HFF-Myc (cell line): ENCODE measurements around the gene CNNM3.
"Not testable (repeated sequence)": the region's sequence is repeated elsewhere in the genome, so short reads cannot be mapped to it uniquely, and the experiment has no call there.

ENCODE experiments used
- DNase-seq: peaks from one replicate; pipeline ENCODE4 v3.0.0-alpha.2; 2011; ENCODE audit warnings: low read depth; ENCODE audit errors: extremely low read depth
- H3K4me3 ChIP-seq: replicated peaks from 2 replicates; pipeline ENCODE4 v1.5.1; 2011; ENCODE audit warnings: low read depth, mild to moderate bottlenecking, control low read depth, low read length
- TF ChIP-seq, protein P1 (sequence below): IDR thresholded peaks from 2 replicates; pipeline ENCODE4 v1.5.1; 2012; ENCODE audit warnings: mild to moderate bottlenecking, low read depth, low read length, control low read depth; ENCODE audit errors: missing control alignments

The CNNM3 gene

DNA sequence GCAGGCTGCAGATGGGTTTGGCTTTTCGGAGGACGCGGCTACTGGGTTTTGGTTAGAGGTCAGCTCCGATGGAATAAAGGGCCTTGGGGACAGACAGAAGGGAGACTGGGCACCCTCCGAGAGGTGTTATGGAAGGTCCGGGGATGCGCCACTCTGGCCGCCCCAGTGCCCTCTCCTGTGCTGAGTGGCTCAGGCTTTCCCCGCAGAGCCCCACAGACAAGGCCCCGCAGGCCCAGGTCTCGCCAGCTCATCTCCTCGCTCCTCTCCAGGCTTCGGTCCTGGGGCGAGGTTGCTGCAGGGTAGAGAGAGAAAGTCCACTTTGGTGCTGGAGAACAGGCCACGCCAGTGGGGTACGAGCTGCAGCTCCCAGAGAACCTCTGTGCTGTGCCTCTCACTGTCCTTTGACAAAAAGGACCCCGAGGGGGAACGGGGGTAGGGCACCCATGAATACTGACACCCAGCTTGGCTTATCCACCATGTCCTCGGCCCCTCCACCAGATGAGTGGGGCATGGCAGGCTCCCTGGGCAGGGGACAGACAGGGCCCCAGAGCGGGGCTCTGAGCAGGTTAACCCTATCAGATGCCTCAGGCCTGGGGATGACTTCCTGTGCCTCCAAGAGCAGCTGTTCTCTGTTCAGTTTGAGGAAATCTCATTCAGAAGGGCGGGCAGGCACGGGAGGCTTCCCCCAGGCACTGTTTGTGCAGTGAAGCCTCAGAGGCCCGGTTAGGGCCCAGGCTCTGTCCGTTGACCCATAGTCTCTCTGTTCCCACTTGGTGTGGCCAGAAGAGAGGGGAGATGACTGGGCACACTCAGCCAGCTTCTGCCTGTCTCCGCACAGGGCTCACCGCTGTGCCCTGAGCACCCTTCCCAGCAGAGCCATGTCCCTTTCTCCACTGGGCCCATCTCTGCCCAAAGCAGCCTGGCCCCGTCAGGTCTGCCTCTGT is 15.7 kb upstream of the CNNM3 start:
- DNase-seq: no peak
- H3K4me3 ChIP-seq: no peak overlapping the region
- TF ChIP-seq, protein P1, sequence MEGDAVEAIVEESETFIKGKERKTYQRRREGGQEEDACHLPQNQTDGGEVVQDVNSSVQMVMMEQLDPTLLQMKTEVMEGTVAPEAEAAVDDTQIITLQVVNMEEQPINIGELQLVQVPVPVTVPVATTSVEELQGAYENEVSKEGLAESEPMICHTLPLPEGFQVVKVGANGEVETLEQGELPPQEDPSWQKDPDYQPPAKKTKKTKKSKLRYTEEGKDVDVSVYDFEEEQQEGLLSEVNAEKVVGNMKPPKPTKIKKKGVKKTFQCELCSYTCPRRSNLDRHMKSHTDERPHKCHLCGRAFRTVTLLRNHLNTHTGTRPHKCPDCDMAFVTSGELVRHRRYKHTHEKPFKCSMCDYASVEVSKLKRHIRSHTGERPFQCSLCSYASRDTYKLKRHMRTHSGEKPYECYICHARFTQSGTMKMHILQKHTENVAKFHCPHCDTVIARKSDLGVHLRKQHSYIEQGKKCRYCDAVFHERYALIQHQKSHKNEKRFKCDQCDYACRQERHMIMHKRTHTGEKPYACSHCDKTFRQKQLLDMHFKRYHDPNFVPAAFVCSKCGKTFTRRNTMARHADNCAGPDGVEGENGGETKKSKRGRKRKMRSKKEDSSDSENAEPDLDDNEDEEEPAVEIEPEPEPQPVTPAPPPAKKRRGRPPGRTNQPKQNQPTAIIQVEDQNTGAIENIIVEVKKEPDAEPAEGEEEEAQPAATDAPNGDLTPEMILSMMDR: no peak

DNA sequence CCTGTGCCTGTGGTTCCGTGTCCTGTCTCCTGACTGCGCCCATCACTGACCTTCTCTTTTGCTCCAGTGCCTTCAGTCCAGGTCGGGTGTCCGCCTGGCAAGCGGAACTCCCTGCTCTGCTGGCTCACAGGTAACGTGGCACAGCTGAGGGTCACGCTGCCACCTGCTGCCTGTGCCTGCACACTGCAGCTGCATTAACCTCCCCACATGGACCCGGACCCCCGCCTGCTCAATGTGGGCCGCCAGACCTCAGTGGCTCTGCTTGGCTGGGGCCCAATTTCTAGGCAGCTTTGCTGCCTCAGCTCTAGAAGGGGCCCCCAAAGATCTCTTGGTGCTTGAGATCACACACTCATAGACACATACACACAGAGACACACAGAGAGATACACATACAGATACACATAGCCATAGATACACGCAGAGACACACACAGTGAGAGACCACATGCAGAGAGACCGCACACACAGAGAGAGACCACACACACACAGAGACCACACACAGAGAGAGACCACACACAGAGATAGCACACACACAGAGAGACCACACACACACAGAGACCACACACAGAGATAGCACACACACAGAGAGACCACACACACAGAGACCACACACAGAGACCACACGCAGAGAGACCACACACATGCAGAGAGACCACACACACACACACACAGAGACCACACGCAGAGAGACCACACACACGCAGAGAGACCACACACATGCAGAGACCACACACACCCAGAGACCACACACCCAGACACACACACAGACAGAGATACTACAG is 14.9 kb upstream of the CNNM3 start:
- no peak overlapping the region for H3K4me3 ChIP-seq
- TF ChIP-seq, protein P1: peak; percentile 73
- DNase-seq: no peak

DNA sequence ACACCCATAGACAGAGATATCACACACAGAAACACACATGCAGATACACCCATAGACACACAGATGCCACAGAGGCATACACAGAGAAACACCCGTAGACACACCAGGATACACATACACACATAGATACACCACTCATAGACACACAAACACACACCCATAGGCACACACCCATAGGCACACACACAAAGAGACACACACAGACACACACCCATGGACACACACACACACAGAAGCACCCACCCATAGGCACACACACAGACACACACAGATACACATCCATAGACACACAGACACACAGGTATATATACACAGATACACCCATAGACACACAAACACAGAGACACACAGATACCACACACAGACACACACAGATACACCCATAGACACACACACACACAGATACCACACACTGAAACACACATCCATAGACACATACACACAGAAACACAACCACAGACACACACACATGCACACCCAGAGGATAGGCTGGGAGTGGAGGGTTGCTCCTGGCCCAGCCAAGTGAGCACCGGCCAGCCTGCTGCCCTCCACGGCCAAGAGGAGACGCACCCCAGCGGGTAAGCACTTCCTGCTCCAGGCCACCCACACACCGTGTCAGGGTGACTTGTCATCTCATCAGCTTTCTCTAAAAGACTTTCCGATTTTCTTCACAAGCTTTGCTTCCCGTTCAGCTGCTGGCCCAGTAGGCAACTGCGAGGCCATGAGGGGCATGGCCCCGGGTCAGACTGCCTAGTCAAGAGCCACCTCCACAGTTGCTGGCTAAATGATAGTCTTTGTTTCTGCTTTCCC is 14.1 kb upstream of the CNNM3 start:
- TF ChIP-seq, protein P1: no peak
- DNase-seq: no peak
- H3K4me3 ChIP-seq: no peak overlapping the region

DNA sequence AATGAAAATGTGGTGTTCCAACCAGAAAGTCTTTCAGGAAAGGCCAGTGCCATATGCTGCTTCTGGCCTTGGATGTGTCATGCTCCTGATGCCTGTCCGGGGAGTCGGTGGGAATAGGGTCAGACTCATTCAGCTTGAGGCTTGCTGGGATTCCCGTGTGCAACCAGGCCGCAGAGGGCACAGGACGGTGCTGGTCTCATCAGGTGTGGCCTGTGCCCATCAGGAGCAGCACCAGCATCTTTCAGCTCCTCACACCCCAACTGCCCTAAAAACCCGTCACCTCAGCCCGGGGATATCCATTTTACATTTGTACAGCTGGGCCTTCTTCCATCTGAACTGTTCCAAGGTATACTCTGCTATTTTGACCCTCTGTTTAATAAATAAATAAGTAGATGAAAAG is 13.3 kb upstream of the CNNM3 start:
- TF ChIP-seq, protein P1: no peak
- H3K4me3 ChIP-seq: no peak overlapping the region
- no peak for DNase-seq

DNA sequence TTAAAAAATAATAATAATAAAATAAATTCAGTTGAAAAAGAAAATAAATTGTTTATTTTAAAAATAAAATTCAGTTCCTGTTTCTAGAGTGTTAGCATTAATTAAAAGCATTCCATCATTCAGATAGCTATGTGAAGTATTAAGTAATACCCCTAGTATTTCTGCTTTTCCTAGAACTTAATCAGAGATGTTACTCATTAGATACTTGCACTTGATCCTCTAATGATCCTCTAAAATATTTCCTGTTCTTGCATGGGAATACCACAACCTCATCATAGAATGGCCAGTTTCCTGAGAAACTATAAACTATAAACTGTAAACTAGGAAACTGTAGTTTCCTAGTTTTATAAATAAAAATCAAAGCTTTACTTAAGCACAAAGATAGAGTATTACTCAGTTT is 11.1 kb upstream of the CNNM3 start:
- no peak overlapping the region for H3K4me3 ChIP-seq
- TF ChIP-seq, protein P1: no peak
- no peak for DNase-seq

DNA sequence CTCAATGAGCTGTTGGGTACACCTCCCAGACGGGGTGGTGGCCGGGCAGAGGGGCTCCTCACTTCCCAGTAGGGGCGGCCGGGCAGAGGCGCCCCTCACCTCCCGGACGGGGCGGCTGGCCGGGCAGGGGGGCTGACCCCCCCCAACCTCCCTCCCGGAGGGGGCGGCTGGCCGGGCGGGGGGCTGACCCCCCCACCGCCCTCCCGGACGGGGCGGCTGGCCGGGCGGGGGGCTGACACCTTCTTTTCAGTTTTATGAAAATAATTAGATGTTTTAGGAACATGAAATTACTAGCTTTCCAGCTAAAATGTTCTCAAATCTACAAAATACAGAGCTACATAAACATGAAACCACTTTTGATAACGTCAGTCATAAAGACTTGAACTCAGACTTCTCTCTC is 10.1 kb upstream of the CNNM3 start:
- not testable (repeated sequence) for H3K4me3 ChIP-seq, DNase-seq
